Activated CD4-positive, alpha-beta T cell treated with anti-CD3 and anti-CD28 coated beads, Interleukin-10, Interleukin-2, amounts not matched to agents 100 ng/mL and 50 ng/mL, durations not matched to agents 16 hours and 8 hours (primary cell): Measurements from ENCODE around the gene SLC29A2.
A peak's percentile ranks its signal among the peaks of the same experiment; 100 is the strongest.

ENCODE experiments used
- DNase-seq: peaks from one replicate; pipeline ENCODE4 v3.0.0-alpha.2; 2020

Gene SLC29A2

GRCh38 chr11:66315921-66316811 lies 55.4 kb downstream of the SLC29A2 start:
- DNase-seq, result no peak

GRCh38 chr11:66315498-66315885 lies 56.1 kb downstream of the SLC29A2 start:
- no peak for DNase-seq

GRCh38 chr11:66314561-66315497 lies 56.7 kb downstream of the SLC29A2 start:
- DNase-seq, result no peak

- DNase-seq, result no peak
Observed at GRCh38 chr11:66314186-66314501, 57.4 kb downstream of the SLC29A2 start.

- DNase-seq, result no peak
Observed at GRCh38 chr11:66313321-66314185, 58.0 kb downstream of the SLC29A2 start.

- DNase-seq, result peak; percentile 97
Observed at GRCh38 chr11:66312549-66313320, 58.8 kb downstream of the SLC29A2 start.
